Upper lobe of right lung (tissue), 1 donor: ENCODE results near the gene TRMT1. TPM values are rescaled to one million over a fixed set of nuclear protein-coding genes. Genes with fewer than 3 reads are reported as not detected.

Experiments
- ATAC-seq: fragments of 200-7000 bp; cut with Tn5 transposase; one replicate; pipeline ENCODE4 v1.9.1; 2020; ENCODE audit warnings: mild to moderate bottlenecking, moderate library complexity
- DNase-seq: peaks from one replicate; pipeline ENCODE4 v3.0.0-alpha.2; 2020
- H3K27ac ChIP-seq: fragments of 200-600 bp; one replicate; pipeline ENCODE4 v1.8.0; 2022
- H3K27me3 ChIP-seq: fragments of 200-600 bp; one replicate; pipeline ENCODE4 v1.8.0; 2022; ENCODE audit warnings: mild to moderate bottlenecking
- H3K36me3 ChIP-seq: fragments of 200-600 bp; one replicate; pipeline ENCODE4 v1.8.0; 2022
- H3K4me1 ChIP-seq: fragments of 200-600 bp; one replicate; pipeline ENCODE4 v1.8.0; 2022
- H3K4me3 ChIP-seq: fragments of 200-600 bp; one replicate; pipeline ENCODE4 v1.8.0; 2022; ENCODE audit warnings: mild to moderate bottlenecking
- H3K9me3 ChIP-seq: fragments of 200-600 bp; one replicate; pipeline ENCODE4 v1.8.0; 2022
- intact Hi-C: fragments of 100-400 bp; cut with DNase I; formaldehyde crosslinking; loops from one replicate; pipeline ENCODE4 v1.11.0; 2022
- total RNA-seq: library from RNA; stranded (reverse); fragmentation: NEBNext Ultra II Directional; extraction: Animal tissue kit (Norgen Biotek cat#: 25700); gene quantifications from one replicate; pipeline ENCODE4 v1.2.1, GENCODE V29; 2021
- TF ChIP-seq, protein P1 (sequence below): fragments of 200-600 bp; IDR thresholded peaks from one replicate; pipeline ENCODE4 v1.8.0; 2022; ENCODE audit warnings: antibody characterized with exemption
- donor health status: DM: no; HTN: yes; CAD: no; lungs with severe emphysema.

The TRMT1 gene
- total RNA-seq, 1 donor from 2014 or later: 33.7 TPM

DNA sequence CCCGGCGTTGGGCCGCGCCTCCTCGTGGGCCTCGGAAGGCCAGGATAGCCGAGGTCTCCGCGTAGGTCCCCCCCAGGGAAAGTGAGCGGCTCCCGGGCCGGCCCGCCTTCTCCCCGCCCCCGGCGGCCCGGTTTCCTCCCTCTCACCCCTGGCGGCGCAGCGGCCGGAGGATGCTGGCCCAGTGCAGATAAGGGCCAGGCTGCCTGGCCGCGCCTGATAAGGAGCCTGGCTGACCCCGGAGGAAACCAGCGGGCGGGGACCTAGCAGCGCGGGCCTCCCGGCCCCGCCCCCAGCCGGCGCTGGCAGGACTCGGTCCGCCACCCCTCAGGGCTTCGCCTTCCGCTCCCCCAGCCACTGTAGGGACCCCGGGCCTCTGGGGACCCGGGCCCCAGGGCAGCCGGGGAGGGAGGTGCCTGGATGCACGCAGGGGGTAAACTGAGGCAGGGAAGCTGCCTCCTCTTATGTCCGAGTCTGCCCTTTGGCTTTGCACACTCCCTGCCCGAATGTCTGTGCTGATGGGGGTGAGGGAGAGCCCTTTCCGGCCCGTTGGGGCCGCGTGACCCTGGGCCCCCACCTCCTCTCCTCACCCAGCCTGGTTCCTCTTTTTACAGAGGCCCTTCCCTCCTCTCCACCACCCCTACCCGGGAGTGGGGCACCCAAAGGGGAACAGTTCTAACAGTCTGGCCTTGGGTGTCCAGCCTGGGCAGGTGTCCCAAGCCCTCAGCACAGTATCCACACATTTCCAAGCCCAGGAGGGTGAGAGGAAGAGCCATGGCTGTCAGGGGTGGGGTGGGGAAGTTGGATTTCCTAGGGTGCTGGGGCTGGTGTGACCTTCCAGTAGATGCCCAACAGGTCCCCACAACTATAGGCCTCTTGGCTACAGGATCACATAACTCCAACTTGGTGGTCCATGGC lies 13.6 kb downstream of the TRMT1 start, which contains the start of gene LYL1:
Gene LYL1 (minus strand): TSS at position 193 of the 915 bp plus-strand sequence. CDS start 1,687 bp downstream, outside the sequence.
- DNase-seq: peak; percentile 90
- H3K36me3 ChIP-seq: peaks cover 8% of the 10 kb centered on the region
- peak within 1 kb of the TSS; percentile 55 for H3K4me3 ChIP-seq
- H3K4me1 ChIP-seq: peaks cover 51% of the 10 kb centered on the region
- intact Hi-C loops: no loop called here
- H3K27ac ChIP-seq: peak within 1 kb of the TSS; percentile 89
- no peaks in the 10 kb centered on the region for H3K9me3 ChIP-seq
- peak; percentile 72 for ATAC-seq
- TF ChIP-seq, protein P1, sequence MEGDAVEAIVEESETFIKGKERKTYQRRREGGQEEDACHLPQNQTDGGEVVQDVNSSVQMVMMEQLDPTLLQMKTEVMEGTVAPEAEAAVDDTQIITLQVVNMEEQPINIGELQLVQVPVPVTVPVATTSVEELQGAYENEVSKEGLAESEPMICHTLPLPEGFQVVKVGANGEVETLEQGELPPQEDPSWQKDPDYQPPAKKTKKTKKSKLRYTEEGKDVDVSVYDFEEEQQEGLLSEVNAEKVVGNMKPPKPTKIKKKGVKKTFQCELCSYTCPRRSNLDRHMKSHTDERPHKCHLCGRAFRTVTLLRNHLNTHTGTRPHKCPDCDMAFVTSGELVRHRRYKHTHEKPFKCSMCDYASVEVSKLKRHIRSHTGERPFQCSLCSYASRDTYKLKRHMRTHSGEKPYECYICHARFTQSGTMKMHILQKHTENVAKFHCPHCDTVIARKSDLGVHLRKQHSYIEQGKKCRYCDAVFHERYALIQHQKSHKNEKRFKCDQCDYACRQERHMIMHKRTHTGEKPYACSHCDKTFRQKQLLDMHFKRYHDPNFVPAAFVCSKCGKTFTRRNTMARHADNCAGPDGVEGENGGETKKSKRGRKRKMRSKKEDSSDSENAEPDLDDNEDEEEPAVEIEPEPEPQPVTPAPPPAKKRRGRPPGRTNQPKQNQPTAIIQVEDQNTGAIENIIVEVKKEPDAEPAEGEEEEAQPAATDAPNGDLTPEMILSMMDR: no peak
- no peaks in the 10 kb centered on the region for H3K27me3 ChIP-seq

DNA sequence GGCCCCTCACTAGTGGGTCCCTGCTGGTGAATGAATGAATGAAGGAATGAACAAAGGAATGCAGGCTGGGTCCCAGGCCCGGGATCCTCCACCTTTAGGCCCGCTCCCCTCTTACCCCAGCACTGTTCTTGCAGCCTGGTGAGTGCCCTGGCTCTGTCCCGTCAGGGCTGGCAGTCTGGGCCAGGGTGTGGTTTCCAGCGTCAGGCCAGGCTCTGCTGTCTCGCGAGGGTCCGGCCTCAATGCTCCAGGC lies 14.2 kb downstream of the TRMT1 start:
- intact Hi-C loops: no loop called here
- ATAC-seq: no peak

DNA sequence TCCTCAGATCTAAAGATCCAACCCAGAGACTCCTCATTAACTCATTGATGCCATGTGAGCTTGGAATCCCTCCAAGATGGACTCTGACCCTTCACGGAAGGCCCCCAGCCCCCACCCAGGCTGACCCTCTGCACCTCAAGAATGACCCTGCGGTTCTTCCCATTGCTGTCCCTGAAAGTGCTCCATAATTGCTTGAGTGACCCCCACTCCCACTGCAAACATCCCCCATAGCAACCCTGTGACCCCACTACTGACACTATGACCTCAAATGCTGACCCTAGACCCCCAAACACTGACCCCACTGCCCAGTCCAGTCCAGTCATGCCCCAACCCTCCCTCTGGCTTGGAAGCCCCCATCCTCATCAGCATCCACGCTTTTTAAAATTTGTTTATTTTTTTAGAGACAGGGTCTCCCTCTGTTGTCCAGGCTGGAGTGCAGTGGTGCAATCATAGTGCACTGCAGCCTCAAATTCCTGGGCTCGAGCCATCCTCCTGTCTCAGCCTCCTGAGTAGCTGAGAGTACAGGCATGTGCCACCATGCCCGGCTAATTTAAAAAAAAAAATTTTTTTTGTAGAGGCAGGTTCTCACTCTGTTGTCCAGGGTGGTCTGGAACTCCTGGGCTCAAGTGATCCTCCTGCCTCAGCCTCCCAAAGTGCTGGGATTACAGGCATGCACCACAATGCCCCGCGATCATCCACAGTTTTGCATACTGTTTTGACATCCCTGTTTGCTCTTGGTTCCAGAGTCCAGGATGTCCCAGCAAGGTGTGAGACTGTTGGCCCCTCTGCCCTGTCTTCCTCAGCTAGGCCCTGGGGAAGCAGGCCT lies 14.7 kb downstream of the TRMT1 start:
- H3K4me1 ChIP-seq: peaks cover 51% of the 10 kb centered on the region
- peak overlapping the region; percentile 55 for H3K4me3 ChIP-seq
- intact Hi-C loops: no loop called here
- no peaks in the 10 kb centered on the region for H3K36me3 ChIP-seq
- H3K27ac ChIP-seq: peak overlapping the region; percentile 89
- TF ChIP-seq, protein P1: no peak
- no peak for DNase-seq
- no peaks in the 10 kb centered on the region for H3K27me3 ChIP-seq
- H3K9me3 ChIP-seq: no peaks in the 10 kb centered on the region
- no peak for ATAC-seq

More for the DNA sequence above, 14.2 kb downstream of the TRMT1 start:
- DNase-seq: no peak
- H3K27me3 ChIP-seq: no peaks in the 10 kb centered on the region
- H3K4me3 ChIP-seq: peak overlapping the region; percentile 55
- H3K36me3 ChIP-seq: peaks cover 4% of the 10 kb centered on the region
- TF ChIP-seq, protein P1: no peak
- no peaks in the 10 kb centered on the region for H3K9me3 ChIP-seq
- H3K27ac ChIP-seq: peak overlapping the region; percentile 89
- H3K4me1 ChIP-seq: peaks cover 51% of the 10 kb centered on the region

DNA sequence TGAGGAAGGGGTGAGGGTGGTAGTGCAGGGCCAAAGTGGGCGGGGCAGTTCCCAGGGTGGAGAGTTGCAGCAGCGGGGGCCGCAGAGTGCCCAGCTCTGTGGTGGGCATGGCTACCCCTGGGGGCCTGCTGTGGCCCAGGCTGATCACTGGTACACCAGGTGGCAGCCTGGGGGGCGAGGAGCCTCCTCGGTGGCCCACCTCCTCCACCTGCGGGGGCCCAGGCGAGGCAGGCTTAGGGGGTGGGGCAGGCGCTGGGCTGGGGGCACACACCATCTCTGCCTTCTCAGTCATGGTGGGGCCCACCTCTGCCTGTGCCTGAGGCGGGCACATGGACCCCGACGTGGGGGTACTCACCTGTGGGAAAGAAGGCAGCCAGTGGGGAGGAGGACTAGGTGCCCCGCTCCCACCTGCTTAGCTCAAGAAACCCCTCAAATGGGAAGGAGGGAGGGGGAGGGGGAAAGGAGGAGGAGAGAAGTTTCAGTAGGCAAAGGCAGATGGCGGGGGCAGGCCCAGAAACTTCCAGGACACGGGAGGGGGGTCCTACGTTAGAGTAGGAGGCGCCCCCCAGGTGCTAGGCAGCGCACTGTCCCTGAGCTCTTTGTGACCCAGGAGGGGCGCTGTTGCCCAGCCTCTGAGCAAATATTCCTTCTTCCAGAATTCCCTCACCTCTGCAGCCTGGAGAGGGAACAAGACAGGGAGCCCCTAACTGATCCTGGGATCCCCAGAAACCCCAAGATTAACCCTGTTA lies 15.5 kb downstream of the TRMT1 start:
- TF ChIP-seq, protein P1: peak; percentile 43
- DNase-seq: no peak
- intact Hi-C loops: no loop called here
- no peaks in the 10 kb centered on the region for H3K9me3 ChIP-seq
- ATAC-seq: no peak
- peak overlapping the region; percentile 55 for H3K4me3 ChIP-seq
- H3K27ac ChIP-seq: peak overlapping the region; percentile 89
- peaks cover 57% of the 10 kb centered on the region for H3K4me1 ChIP-seq
- no peaks in the 10 kb centered on the region for H3K36me3 ChIP-seq
- H3K27me3 ChIP-seq: no peaks in the 10 kb centered on the region

DNA sequence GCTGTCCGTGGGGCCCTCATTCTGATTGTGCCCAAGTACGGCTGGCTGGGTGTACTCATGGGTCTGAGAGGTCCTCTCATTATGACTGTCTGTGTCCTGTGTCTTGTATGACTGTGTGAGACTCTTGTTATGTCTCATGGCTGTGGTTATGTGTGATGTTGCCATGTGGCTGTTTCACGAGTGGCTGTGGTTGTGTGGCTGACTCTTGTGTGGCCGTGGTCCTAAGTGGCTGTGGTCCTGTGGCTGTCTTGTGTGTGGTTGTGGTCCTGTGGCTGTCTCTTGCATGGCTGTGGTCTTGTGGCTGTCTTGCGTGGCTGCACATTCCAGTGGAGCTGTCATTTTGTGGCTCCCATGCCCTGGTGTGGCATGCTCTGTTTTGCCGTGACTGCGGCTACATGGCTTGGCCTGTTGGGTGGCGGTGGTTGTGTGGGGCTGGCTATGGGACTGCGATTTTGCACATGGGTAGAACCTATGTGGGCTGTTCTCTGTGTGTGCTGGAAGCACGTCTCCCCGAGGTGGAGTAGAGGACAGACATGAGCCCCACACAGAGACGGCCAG lies 16.4 kb downstream of the TRMT1 start:
- TF ChIP-seq, protein P1: no peak
- Histone ChIP-seq H3K27me3 (no peaks in the 10 kb centered on the region), H3K4me3 (peak overlapping the region; percentile 55), H3K36me3 (peaks cover 5% of the 10 kb centered on the region), H3K9me3 (no peaks in the 10 kb centered on the region), H3K27ac (peak overlapping the region; percentile 89), H3K4me1 (peaks cover 59% of the 10 kb centered on the region)
- intact Hi-C loops: no loop called here
- no peak for ATAC-seq
- no peak for DNase-seq
